DMS53 treated with DMSO at 0.1 percent for 48 hours (cell line): ENCODE data around the gene UPK3A.
"Not testable (repeated sequence)": the region's sequence is repeated elsewhere in the genome, so short reads cannot be mapped to it uniquely, and the experiment has no call there.

Experiments
- DNase-seq: peaks from one replicate; lab custom pipeline; 2025; ENCODE audit not compliant: unreplicated experiment; lab: John Stamatoyannopoulos, UW

The UPK3A gene

GRCh38 chr22:45254789-45255278, 29.9 kb upstream of the UPK3A start:
- DNase-seq = no peak

GRCh38 chr22:45257941-45258340, 26.8 kb upstream of the UPK3A start:
- not testable (repeated sequence) for DNase-seq

GRCh38 chr22:45259754-45260394, 24.9 kb upstream of the UPK3A start:
- DNase-seq = no peak

GRCh38 chr22:45260395-45260759, 24.4 kb upstream of the UPK3A start:
- DNase-seq = not testable (repeated sequence)

- DNase-seq = peak; percentile 53
Measured at GRCh38 chr22:45261407-45262088, 23.2 kb upstream of the UPK3A start.

GRCh38 chr22:45262195-45262930, 22.4 kb upstream of the UPK3A start:
- DNase-seq = no peak

GRCh38 chr22:45262931-45263462, 21.8 kb upstream of the UPK3A start:
- no peak for DNase-seq

GRCh38 chr22:45263463-45264269, 21.1 kb upstream of the UPK3A start:
- peak; percentile 73 for DNase-seq

GRCh38 chr22:45265535-45265934, 19.2 kb upstream of the UPK3A start:
- DNase-seq = no peak

- DNase-seq = peak; percentile 37
Measured at GRCh38 chr22:45268167-45268957, 16.4 kb upstream of the UPK3A start.

GRCh38 chr22:45268958-45269844, 15.5 kb upstream of the UPK3A start:
- peak; percentile 26 for DNase-seq

GRCh38 chr22:45270095-45271020, 14.4 kb upstream of the UPK3A start:
- DNase-seq = no peak

GRCh38 chr22:45271667-45272201, 13.0 kb upstream of the UPK3A start:
- no peak for DNase-seq

GRCh38 chr22:45272498-45272897, 12.3 kb upstream of the UPK3A start:
- no peak for DNase-seq

GRCh38 chr22:45273452-45274075, 11.2 kb upstream of the UPK3A start:
- no peak for DNase-seq

GRCh38 chr22:45276507-45277105, 8.1 kb upstream of the UPK3A start:
- no peak for DNase-seq

- not testable (repeated sequence) for DNase-seq
Measured at GRCh38 chr22:45277720-45278119, 7.0 kb upstream of the UPK3A start.
